Measurements from ENCODE around the gene SCO2. TPM values are rescaled to one million over a fixed set of nuclear protein-coding genes. Genes with fewer than 3 reads are reported as not detected.

The SCO2 gene
- total and polyA plus RNA-seq, 2 of the 13 experiments (the other 11 are each of a cell fraction or from before 2014, with no cell fraction given) = 0.32 to 3.7 TPM

- TF ChIP-seq RARG (CRISPR knock-in tag; IDR thresholded peaks at IDR 0.05; ENCODE audit: low read depth) = no peak
- TF ChIP-seq SMC3 (IDR thresholded peaks at IDR 0.05; ENCODE audit: low read length) = no peak
- TF ChIP-seq ZNF788 (CRISPR knock-in tag; IDR thresholded peaks at IDR 0.05; ENCODE audit: borderline replicate concordance) = 0 out of 2 replicates have a peak, but pooled peaks have one; percentile 30
- TF ChIP-seq SALL2 (CRISPR knock-in tag; IDR thresholded peaks at IDR 0.05) = no peak
- TF ChIP-seq ZNF737 (CRISPR knock-in tag; IDR thresholded peaks at IDR 0.05; ENCODE audit: borderline replicate concordance) = no peak
- TF ChIP-seq, protein P1, sequence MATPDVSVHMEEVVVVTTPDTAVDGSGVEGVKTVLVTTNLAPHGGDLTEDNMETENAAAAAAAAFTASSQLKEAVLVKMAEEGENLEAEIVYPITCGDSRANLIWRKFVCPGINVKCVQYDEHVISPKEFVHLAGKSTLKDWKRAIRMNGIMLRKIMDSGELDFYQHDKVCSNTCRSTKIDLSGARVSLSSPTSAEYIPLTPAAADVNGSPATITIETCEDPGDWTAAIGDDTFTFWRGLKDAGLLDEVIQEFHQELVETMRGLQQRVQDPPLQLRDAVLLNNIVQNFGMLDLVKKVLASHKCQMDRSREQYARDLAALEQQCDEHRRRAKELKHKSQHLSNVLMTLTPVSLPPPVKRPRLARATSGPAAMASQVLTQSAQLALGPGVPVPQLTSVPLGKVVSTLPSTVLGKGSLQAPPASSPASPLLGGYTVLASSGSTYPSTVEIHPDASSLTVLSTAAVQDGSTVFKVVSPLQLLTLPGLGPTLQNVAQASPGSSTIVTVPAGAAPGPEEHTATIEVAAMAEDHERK (CRISPR knock-in tag; IDR thresholded peaks at IDR 0.05; ENCODE audit: low read depth) = no peak
- TF ChIP-seq POLR2A (IDR thresholded peaks at IDR 0.05; ENCODE audit: insufficient read depth in 1 of 2, low read depth in 2 of 2, low read length in 2 of 2) = peak; percentile 34 to 82; a peak in 3 of 4 replicates
- no peak for TF ChIP-seq NPAS2 (CRISPR knock-in tag; IDR thresholded peaks at IDR 0.05; ENCODE audit: borderline replicate concordance)
- TF ChIP-seq NFKB2 (CRISPR knock-in tag; IDR thresholded peaks at IDR 0.05; ENCODE audit: borderline replicate concordance) = peak; percentile 84
- TF ChIP-seq ZNF160 (CRISPR knock-in tag; IDR thresholded peaks at IDR 0.05) = no peak
- TF ChIP-seq PPARG (CRISPR knock-in tag; conservative IDR thresholded peaks at IDR 0.05) = no peak
- TF ChIP-seq ZMYM2 (CRISPR knock-in tag; IDR thresholded peaks at IDR 0.05) = no peak
- TF ChIP-seq BATF2 (CRISPR knock-in tag; IDR thresholded peaks at IDR 0.05) = 0 out of 2 replicates have a peak, but pooled peaks have one; percentile 11
- TF ChIP-seq ZNF235 (CRISPR knock-in tag; IDR thresholded peaks at IDR 0.05; ENCODE audit: borderline replicate concordance) = no peak
- TF ChIP-seq PAWR (CRISPR knock-in tag; IDR thresholded peaks at IDR 0.05; ENCODE audit: borderline replicate concordance) = no peak
- TF ChIP-seq ZNF747 (CRISPR knock-in tag; IDR thresholded peaks at IDR 0.05; ENCODE audit: borderline replicate concordance) = no peak
- 0 out of 2 replicates have a peak, but pooled peaks have one; percentile 12 for TF ChIP-seq ELF1 (CRISPR knock-in tag; IDR thresholded peaks at IDR 0.05)
- TF ChIP-seq ZNF572 (CRISPR knock-in tag; IDR thresholded peaks at IDR 0.05) = no peak
- TF ChIP-seq FOXA1 (IDR thresholded peaks at IDR 0.05) = no peak
- TF ChIP-seq FOXA1 (CRISPR knock-in tag; IDR thresholded peaks at IDR 0.05) = no peak
- TF ChIP-seq ZNF670 (CRISPR knock-in tag; IDR thresholded peaks at IDR 0.05; ENCODE audit: borderline replicate concordance) = no peak
- TF ChIP-seq E2F5 (CRISPR knock-in tag; conservative IDR thresholded peaks at IDR 0.05) = peak; percentile 70; the same call in 1 of the 2 replicates
- no peak for TF ChIP-seq ZNF282 (IDR thresholded peaks at IDR 0.05; ENCODE audit: partially characterized antibody)
- TF ChIP-seq ZNF121 (CRISPR knock-in tag; IDR thresholded peaks at IDR 0.05) = no peak
- TF ChIP-seq TEAD2 (CRISPR knock-in tag; IDR thresholded peaks at IDR 0.05) = no peak
- TF ChIP-seq MIER3 (CRISPR knock-in tag; IDR thresholded peaks at IDR 0.05; ENCODE audit: borderline replicate concordance) = no peak
- no peak for TF ChIP-seq KLF15 (CRISPR knock-in tag; IDR thresholded peaks at IDR 0.05; ENCODE audit: borderline replicate concordance)
- no peak for TF ChIP-seq KDM1A (CRISPR knock-in tag; IDR thresholded peaks at IDR 0.05)
These were observed 17.9 kb downstream of the SCO2 start, which contains the start of gene LMF2 (continued) for GRCh38 chr22:50507421-50507990.

Data from HepG2 (cell line).